AG10803 (cell line): ENCODE data around the gene BMP6.
"Not testable (repeated sequence)": the region's sequence is repeated elsewhere in the genome, so short reads cannot be mapped to it uniquely, and the experiment has no call there.

Source experiments
- DNase-seq: peaks from one replicate; pipeline ENCODE4 v3.0.0; 2010; ENCODE audit warnings: low read depth
- H3K4me3 ChIP-seq: 2 replicates; pipeline ENCODE4 v1.5.1; 2011; ENCODE audit warnings: mild to moderate bottlenecking, low read length, control low read depth
- CTCF ChIP-seq: conservative IDR thresholded peaks from 2 replicates; pipeline ENCODE4 v1.5.1; 2011; ENCODE audit warnings: mild to moderate bottlenecking, low read length, control low read depth, inconsistent platforms

BMP6 gene

DNA sequence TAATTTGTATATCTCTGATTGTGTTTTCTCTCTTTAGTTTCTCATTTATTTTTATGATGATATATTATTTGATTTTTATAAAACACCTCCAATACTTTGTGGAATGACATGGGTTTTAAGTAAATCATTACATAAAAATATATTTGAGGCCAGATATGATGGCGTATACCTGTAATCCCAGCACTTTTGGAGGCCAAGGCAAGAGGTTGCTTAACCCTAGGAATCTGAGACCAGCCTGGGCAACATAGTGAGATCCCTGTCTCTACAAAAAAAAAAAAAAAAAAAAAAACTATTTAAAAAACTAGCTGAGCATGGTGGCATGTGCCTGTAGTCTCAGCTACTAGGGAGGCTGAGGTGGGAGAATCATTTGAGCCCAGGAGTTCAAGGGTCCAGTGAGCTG lies 87.3 kb downstream of the BMP6 start:
- H3K4me3 ChIP-seq = no peak overlapping the region
- no peak for DNase-seq

GRCh38 chr6:7813704-7814103 lies 87.8 kb downstream of the BMP6 start:
- no peak for TF ChIP-seq CTCF
- no peak for DNase-seq
- no peak overlapping the region for H3K4me3 ChIP-seq

More for the DNA sequence above, 87.3 kb downstream of the BMP6 start:
- no peak for TF ChIP-seq CTCF

GRCh38 chr6:7815716-7816115 lies 89.8 kb downstream of the BMP6 start:
- H3K4me3 ChIP-seq = no peak overlapping the region
- TF ChIP-seq CTCF = no peak
- DNase-seq = no peak

DNA sequence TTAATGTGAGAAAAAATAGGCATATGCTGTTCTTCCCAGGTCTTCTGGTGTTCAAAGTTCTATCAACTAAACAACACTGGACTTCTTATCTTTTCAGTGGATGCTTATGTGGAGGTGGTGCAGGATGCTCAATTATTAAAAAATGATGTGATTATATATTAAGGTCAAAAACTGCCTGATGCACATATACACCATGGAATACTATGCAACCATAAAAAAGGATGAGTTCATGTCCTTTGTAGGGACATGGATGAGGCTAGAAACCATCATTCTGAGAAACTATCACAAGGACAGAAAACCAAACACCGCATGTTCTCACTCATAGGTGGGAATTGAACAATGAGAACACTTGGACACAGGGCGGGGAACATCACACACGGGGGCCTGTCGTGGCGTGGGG lies 91.3 kb downstream of the BMP6 start:
- not testable (repeated sequence) for DNase-seq, H3K4me3 ChIP-seq

DNA sequence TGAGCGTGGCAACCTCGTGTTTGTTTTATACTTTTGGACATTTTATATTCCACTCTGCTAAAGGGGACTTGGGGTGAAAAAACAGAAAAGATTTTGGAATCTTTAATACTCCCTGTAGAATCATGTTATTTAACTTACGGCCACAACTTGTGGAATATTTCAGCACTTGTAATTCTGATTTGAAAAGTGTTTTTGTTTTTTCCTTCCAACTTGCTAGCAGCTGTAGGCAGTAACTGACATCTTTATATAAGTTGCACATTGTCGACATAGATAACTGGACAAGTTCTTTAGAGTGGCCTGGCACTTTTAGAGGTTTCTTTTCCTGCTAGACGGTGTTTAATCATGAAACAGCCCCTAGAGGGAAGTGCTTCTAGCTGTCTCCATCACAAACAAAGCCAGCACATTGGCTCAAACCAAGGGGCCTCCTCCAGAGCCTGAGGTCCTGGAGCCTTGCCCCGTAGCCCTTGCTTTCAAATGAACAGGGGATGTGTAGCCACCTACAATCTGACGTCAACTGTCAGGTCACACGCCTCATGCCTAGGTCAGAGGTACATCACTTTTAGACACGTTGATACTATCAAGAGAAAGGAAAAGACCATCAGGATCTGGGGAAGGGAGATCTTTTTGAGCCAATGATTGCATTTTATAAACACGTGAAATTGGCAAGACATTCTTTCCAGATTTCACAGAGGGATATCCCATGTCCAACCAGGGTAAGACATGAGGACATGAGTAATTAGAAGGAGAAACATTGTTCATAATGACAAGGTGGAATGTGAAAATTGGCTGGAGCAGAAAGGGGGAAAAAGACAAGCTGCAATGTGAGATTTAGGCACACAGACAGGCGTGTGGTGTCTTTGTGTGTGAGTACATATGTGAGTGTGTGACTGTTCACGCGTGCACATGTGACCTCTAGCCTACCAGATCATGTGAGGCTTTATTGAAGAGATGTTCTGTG lies 92.6 kb downstream of the BMP6 start:
- DNase-seq = peak; percentile 8
- no peak for TF ChIP-seq CTCF
- H3K4me3 ChIP-seq = no peak overlapping the region

DNA sequence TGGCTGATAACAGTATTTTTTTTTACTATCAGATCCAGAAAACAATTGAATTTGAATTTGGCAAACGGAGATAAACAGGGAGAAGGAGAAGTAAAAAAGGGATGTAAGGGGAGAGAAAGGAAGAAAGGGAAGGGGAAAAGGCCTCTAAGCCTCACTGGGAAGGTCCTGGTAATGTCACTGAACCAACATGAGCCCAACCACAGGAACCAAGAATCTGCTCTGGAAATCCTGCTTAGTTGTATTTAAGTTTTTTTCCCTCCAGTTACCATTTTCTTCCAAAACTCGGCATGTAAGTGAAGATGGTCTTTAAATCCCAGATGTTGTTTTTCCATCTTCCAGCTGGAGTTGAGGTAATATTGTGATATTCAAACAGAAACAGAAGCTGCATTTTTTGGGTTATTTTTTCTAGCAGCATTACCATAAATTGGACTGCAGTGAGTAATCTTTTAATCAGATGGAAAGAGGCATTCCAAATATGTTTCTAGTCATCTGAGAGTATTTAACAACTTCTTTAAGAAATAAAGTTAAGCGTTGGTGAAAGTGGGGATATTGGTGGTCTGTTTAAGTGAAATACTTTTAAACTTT lies 93.6 kb downstream of the BMP6 start:
- no peak overlapping the region for H3K4me3 ChIP-seq
- DNase-seq = peak; percentile 76
- TF ChIP-seq CTCF = no peak

DNA sequence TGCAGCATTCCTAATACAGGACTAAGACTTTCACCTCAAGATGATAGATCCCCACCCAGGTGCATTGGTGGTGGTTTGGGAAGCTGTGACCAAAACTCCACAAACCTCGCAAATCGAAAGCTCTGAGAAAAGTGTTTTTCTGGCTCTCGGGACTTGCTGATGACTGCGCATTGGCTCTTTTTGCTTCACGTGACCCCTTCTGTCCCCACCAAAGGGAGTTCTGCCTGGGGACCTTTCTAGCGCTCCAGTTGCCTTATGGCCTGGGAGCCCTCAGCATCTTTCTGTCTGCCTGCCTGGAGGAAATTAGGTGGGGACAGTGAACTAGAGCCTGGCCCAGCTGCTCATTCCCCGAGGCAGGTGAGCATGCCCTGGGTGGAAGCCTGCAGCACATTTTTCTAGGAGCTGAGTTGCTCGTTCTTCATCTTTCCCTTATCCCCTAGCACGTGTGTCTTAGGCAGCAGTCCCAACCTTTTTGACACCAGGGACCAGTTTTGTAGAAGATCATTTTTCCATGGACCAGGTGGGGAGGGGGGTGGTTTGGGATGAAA lies 94.5 kb downstream of the BMP6 start:
- no peak for TF ChIP-seq CTCF
- no peak overlapping the region for H3K4me3 ChIP-seq
- no peak for DNase-seq
